ENCODE data around the gene SLC26A4.

Gene SLC26A4

GRCh38 chr7:107754642-107755041 lies 94.0 kb downstream of the SLC26A4 start:
- no peak for DNase-seq

GRCh38 chr7:107758667-107759066 lies 98.0 kb downstream of the SLC26A4 start:
- DNase-seq, result no peak

- DNase-seq, result no peak
Measured at GRCh38 chr7:107767391-107767790, 106.8 kb downstream of the SLC26A4 start.

All from CD4-positive, alpha-beta T cell treated with Interleukin-21 for 1 hour (primary cell).